Esophagus squamous epithelium (tissue), 5 donors: ENCODE data around the gene SGTA. TPM values are rescaled to one million over a fixed set of nuclear protein-coding genes. Genes with fewer than 3 reads are reported as not detected.
A peak's percentile ranks its signal among the peaks of the same experiment; 100 is the strongest.

Experiments used
- DNase-seq: peaks from one replicate; lab custom pipeline; 2025; lab: John Stamatoyannopoulos, UW
- H3K27ac ChIP-seq, 4 donors: fragments of 200-600 bp; sonication (generic); one replicate each; pipeline ENCODE4 v1.5.1; 2016 to 2019; ENCODE audit warnings: mild to moderate bottlenecking in 1 of 4
- H3K27me3 ChIP-seq, 4 donors: fragments of 200-600 bp; sonication (generic); 1 replicate in 3 of 4; 2 replicates in 1 of 4; pipeline versions ENCODE4 v1.5.1 to v1.6.0; 2017 to 2021; ENCODE audit warnings: antibody characterized with exemption in 1 of 4
- H3K36me3 ChIP-seq, 3 donors: fragments of 200-600 bp; sonication (generic); one replicate each; pipeline ENCODE4 v1.5.1; 2016 to 2019
- H3K4me1 ChIP-seq, 3 donors: fragments of 200-600 bp; sonication (generic); one replicate each; pipeline ENCODE4 v1.5.1; 2017 to 2019
- H3K4me3 ChIP-seq, 4 donors: fragments of 200-600 bp; sonication (generic); 1 replicate in 3 of 4; 2 replicates in 1 of 4; pipeline ENCODE4 v1.5.1; 2016 to 2019; ENCODE audit warnings: mild to moderate bottlenecking in 2 of 4, moderate library complexity in 1 of 4
- H3K9me3 ChIP-seq, 3 donors: fragments of 200-600 bp; sonication (generic); one replicate each; pipeline ENCODE4 v1.5.1; 2016 to 2019
- POLR2A ChIP-seq, 4 donors: fragments of 450-650 bp; IDR thresholded peaks; one replicate each; pipeline ENCODE4 v1.6.1; 2017; ENCODE audit warnings: antibody characterized with exemption in 4 of 4, mild to moderate bottlenecking in 4 of 4, moderate library complexity in 3 of 4
- WGBS, 2 donors: methylation state at CpG; one replicate each; pipeline ENCODE4 v1.1.5; 2018; 5-methylcytosine and 5-hydroxymethylcytosine counted together
- intact Hi-C: fragments of 100-400 bp; cut with DNase I; formaldehyde crosslinking; loops from one replicate; pipeline ENCODE4 v1.15.0; 2022
- total RNA-seq, 4 donors: library from RNA; depleted of rRNA; stranded (reverse); fragments of >200 nt; gene quantifications; one replicate each; pipeline ENCODE4 v1.1.0, GENCODE V29; 2016
- TF ChIP-seq, protein P1 (sequence below), 6 experiments: fragments of 450-650 bp in 4 of 6; fragments of 200-600 bp in 2 of 6; sonication (generic) in 2 of 6; IDR thresholded peaks; one replicate each; pipeline ENCODE4 v1.5.1; 2016 to 2019; ENCODE audit warnings: antibody characterized with exemption in 6 of 6, mild to moderate bottlenecking in 4 of 6, moderate library complexity in 4 of 6
- donor health status: DM: yes; HTN: yes; CAD: no.

SGTA gene
- total RNA-seq, 4 donors from 2014 or later = 30.6 to 45.0 (median 42.8) TPM

DNA sequence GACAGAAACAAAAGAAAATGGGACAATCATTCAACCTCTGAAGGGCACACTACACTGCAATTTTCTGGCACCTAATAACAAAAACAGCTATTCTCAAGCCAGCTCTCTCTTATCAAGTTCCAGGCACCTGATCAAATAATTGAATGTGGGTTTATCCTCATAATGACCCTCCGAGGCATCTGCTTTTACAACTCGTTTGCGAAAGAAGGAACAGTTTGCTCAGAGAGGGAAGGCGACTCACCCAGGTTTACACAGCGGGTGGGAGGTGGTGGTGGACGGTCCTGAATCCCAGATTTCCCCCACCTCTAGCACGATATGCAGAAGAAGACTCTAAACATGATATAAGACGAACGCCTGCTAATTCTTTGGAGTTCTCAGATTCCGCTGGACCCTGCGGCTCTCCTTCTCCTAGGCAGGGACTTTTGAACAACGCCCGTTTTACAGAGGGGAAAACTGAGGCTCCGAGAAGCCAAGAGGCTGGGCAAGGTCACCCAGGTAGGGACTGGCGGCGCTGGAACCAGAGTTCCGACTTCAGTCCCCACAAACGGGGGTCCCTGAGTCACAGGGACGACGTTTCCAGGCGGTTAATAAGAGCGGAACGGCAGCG, 641 bp downstream of the SGTA start:
- intact Hi-C loops = no loop called here
- no peak for DNase-seq
- no peak for TF ChIP-seq POLR2A (IDR thresholded peaks at IDR 0.05)
- TF ChIP-seq, protein P1, sequence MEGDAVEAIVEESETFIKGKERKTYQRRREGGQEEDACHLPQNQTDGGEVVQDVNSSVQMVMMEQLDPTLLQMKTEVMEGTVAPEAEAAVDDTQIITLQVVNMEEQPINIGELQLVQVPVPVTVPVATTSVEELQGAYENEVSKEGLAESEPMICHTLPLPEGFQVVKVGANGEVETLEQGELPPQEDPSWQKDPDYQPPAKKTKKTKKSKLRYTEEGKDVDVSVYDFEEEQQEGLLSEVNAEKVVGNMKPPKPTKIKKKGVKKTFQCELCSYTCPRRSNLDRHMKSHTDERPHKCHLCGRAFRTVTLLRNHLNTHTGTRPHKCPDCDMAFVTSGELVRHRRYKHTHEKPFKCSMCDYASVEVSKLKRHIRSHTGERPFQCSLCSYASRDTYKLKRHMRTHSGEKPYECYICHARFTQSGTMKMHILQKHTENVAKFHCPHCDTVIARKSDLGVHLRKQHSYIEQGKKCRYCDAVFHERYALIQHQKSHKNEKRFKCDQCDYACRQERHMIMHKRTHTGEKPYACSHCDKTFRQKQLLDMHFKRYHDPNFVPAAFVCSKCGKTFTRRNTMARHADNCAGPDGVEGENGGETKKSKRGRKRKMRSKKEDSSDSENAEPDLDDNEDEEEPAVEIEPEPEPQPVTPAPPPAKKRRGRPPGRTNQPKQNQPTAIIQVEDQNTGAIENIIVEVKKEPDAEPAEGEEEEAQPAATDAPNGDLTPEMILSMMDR (IDR thresholded peaks at IDR 0.05) = no peak
- peak overlapping the region; percentile 88 to 100 (median 99) for H3K27ac ChIP-seq
- H3K4me3 ChIP-seq = peak overlapping the region; percentile 76 to 100 (median 97)
- H3K27me3 ChIP-seq = no peaks in the 10 kb centered on the region
- 0 to 2% methylated on average over 11 to 15 of the region's 24 CpGs for WGBS, 2 donors
- H3K36me3 ChIP-seq = peaks cover 0 to 24% (median 0%) of the 10 kb centered on the region in 3 donors
- H3K9me3 ChIP-seq = no peaks in the 10 kb centered on the region
- peaks cover 32 to 77% (median 38%) of the 10 kb centered on the region in 3 donors for H3K4me1 ChIP-seq

DNA sequence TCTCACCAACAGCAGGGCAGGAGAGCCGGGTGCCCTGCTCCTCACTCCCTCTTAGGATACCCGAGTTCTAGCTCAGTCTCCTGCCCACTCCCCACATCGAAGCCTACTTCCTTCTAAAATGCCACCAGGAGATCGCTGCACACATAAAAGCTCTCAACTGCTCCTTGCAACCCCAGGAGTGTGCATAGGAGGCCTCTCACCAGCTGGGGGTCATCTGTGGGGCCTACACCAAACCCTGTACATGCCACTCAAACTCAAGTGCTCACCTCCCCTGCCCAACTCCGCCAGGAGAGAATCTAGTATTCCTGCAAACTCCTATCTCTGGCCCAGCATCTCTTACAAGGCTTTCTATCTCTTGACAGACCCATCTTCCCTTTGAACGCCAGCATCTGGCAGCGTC, 2.8 kb downstream of the SGTA start:
- no peak overlapping the region for H3K4me3 ChIP-seq
- no peaks in the 10 kb centered on the region for H3K9me3 ChIP-seq
- peaks cover 24 to 73% (median 31%) of the 10 kb centered on the region in 3 donors for H3K4me1 ChIP-seq
- peaks cover 0 to 32% (median 0%) of the 10 kb centered on the region in 3 donors for H3K36me3 ChIP-seq
- TF ChIP-seq, protein P1 (IDR thresholded peaks at IDR 0.05) = no peak
- TF ChIP-seq POLR2A (IDR thresholded peaks at IDR 0.05) = no peak
- 84 to 85% methylated on average over 4 to 5 of the region's 7 CpGs for WGBS, 2 donors
- no peaks in the 10 kb centered on the region for H3K27me3 ChIP-seq
- no peak overlapping the region for H3K27ac ChIP-seq
- intact Hi-C loops = no loop called here
- DNase-seq = no peak

DNA sequence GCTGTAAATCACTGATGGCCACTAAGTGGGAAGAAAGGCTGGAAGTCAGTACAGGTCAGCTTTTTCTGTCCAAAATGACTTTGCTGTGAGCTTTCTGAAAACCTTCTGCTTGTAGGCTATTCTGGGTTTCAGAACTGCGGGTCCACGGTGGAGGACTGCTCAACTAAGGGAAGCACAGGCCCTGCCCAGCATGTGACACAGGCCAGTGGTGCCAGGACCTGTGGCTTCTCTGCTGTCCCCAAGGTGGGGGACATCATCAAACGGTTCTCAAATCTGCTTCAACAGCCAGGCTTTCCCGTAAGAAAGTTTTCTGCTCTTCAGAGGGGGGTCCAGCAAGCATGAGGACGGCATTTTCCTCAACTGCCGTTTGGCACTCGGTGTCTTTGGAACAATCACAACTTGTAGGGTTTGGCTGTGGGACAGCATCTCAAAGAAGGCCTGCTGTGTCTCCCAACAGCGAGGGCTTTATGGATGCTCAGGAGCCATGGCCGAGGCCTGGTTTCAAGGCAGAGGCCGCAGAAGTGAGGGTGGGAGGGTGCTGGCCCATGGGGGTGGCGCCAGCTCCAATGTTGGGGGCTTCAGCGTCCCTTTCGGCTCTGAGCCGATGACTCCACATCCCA, 3.8 kb downstream of the SGTA start:
- peaks cover 0 to 40% (median 0%) of the 10 kb centered on the region in 3 donors for H3K36me3 ChIP-seq
- 75 to 91% methylated on average over 7 of the region's 14 CpGs for WGBS, 2 donors
- no peaks in the 10 kb centered on the region for H3K27me3 ChIP-seq
- no peaks in the 10 kb centered on the region for H3K9me3 ChIP-seq
- no peak for TF ChIP-seq POLR2A (IDR thresholded peaks at IDR 0.05)
- TF ChIP-seq, protein P1 (IDR thresholded peaks at IDR 0.05) = no peak
- intact Hi-C loops = no loop called here
- H3K27ac ChIP-seq = no peak overlapping the region
- DNase-seq = no peak
- no peak overlapping the region for H3K4me3 ChIP-seq
- H3K4me1 ChIP-seq = peaks cover 18 to 75% (median 23%) of the 10 kb centered on the region in 3 donors

DNA sequence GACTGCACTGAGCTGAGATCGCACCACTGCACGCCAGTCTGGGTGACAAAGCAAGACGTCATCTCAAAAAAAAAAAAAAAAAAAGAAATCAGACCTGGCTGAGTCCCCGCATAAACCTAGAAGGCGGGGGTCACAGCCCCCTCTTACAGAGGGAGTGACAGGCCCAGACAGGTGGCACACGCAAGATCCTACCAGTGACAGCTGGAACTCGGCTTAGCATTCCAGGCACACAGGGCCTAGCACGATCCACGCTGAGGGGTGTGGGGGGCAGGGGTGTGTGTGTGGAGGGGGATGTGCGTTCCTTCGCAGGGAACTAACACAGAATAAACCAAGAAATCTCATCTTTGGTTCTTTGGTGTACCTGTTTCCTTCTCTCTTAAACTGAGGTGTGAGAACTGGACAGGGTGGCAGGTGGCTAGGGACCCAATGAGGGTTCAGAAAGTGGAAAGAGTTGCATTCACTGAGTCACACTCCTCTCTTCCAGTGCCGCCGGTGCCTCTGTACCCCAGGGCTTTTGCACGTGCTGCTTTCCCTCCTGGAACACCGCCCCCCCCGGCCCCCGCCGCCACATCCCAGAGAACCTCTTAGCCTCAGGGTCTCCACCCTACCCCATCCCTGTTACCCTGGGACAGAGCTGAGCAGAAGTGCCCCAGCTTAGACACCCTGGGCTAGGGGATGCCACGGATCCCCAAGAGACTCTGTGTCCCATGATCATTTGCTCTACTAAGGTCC, 5.0 kb downstream of the SGTA start:
- Histone ChIP-seq H3K36me3 (peaks cover 0 to 40% (median 0%) of the 10 kb centered on the region in 3 donors), H3K4me1 (peaks cover 14 to 71% (median 19%) of the 10 kb centered on the region in 3 donors), H3K9me3 (no peaks in the 10 kb centered on the region), H3K4me3 (no peak overlapping the region), H3K27ac (no peak overlapping the region), H3K27me3 (no peaks in the 10 kb centered on the region)
- TF ChIP-seq, protein P1 (IDR thresholded peaks at IDR 0.05) = no peak
- TF ChIP-seq POLR2A (IDR thresholded peaks at IDR 0.05) = no peak
- intact Hi-C loops = no loop called here
- DNase-seq = no peak
- 78 to 88% methylated on average over 10 to 15 of the region's 19 CpGs for whole genome bisulfite sequencing, 2 donors
